ENCODE measurements around the gene LMNB1.
"Not testable (repeated sequence)": the region's sequence is repeated elsewhere in the genome, so short reads cannot be mapped to it uniquely, and the experiment has no call there.

Gene LMNB1

DNA sequence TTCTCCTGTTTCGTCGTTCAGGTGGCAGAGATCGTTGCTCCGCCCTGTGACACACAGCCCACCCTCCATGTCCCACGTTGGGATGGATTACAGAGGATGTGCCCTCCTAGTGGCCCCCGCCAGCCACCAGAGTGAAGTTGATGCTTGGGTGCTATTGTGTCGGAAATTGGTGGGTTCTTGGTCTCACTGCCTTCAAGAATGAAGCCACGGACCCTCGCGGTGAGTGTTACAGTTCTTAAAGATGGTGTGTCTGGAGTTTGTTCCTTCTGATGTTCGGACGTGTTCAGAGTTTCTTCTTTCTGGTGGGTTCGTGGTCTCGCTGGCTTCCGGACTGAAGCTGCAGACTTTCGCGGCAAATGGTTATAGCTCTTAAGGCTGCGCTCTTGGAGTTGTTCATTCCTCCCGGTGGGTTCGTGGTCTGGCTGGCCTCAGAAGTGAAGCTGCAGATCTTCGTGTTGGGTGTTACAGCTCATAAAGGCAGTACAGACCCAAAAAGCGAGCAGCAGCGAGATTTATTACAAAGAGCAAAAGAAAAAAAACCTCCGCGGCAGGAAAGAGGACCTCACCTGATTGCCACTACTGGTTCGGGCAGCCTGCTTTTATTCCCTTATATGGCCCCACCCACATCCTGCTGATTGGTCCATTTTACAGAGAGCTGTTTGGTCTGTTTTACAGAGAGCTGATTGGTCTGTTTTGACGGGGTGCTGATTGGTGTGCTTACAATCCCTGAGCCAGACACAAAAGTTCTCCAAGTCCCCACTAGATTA, 76.8 kb downstream of the LMNB1 start:
- H3K27me3 ChIP-seq (replicated peaks; ENCODE audit: control insufficient read depth, insufficient read depth, low read length, poor library complexity, severe bottlenecking); H3K36me3 ChIP-seq (ENCODE audit: control insufficient read depth, insufficient read depth, low read length); H3K9me3 ChIP-seq (ENCODE audit: control insufficient read depth, low read length); DNase-seq: not testable (repeated sequence)
- Histone ChIP-seq H3K4me1 (ENCODE audit: control insufficient read depth, insufficient read depth, low read length, poor library complexity, severe bottlenecking) (peaks cover 26% of the 10 kb centered on the region), H3K4me3 (ENCODE audit: insufficient read depth, low read depth, low read length, poor library complexity, severe bottlenecking) (peak overlapping the region; percentile 32), H3K27ac (ENCODE audit: insufficient read depth, low read length, poor library complexity, severe bottlenecking) (peak overlapping the region; percentile 42)

DNA sequence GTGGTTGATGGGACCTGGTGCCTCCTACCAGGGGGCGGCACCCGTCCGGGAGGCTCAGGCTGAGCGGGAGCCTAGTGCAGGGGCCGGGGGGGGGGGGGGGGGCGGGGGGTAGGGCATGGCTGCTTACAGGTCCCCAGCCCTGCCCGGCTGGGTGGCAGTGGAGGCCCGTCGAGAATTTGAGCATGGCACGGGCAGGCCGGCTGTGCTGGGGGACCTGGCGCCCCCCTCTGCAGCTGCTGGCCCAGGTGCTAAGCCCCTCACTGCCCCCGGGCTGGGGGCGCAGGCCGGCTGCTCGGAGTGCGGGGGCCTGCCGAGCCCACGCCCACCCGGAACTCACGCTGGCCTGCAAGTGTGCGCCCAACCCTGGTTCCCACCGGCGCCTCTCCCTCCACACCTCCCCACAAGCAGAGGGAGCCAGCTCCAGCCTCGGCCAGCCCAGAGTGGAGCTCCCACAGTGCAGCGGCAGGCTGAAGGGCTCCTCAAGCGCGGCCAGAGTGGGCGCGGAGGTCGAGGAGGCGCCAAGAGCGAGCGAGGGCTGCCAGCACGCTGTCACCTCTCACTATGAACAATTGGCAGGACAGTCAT, 77.7 kb downstream of the LMNB1 start:
- Histone ChIP-seq H3K9me3 (ENCODE audit: control insufficient read depth, low read length) (no peaks in the 10 kb centered on the region), H3K27me3 (replicated peaks; ENCODE audit: control insufficient read depth, insufficient read depth, low read length, poor library complexity, severe bottlenecking) (no peaks in the 10 kb centered on the region), H3K36me3 (ENCODE audit: control insufficient read depth, insufficient read depth, low read length) (no peaks in the 10 kb centered on the region), H3K4me3 (ENCODE audit: insufficient read depth, low read depth, low read length, poor library complexity, severe bottlenecking) (no peak overlapping the region), H3K27ac (ENCODE audit: insufficient read depth, low read length, poor library complexity, severe bottlenecking) (no peak overlapping the region), H3K4me1 (ENCODE audit: control insufficient read depth, insufficient read depth, low read length, poor library complexity, severe bottlenecking) (peaks cover 26% of the 10 kb centered on the region)
- DNase-seq = no peak

DNA sequence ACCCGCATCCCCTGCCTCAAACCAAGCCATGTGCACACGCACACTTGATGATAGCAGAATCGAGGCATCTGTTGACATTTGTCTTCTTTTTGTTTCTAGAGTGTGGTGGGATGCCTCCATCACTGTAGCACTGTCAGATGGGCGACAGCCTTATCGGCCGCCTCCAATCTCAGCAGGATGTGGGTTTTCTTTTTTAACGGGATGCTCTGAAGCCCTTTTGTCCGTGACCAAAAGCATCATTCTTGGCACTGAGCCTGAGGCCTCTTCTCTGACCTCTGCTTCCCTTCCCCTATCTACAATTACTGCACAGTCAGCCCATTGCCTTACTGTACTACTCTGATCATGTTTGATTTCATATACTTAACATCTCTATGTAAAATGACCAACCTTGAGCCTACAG, 78.3 kb downstream of the LMNB1 start:
- Histone ChIP-seq H3K4me1 (ENCODE audit: control insufficient read depth, insufficient read depth, low read length, poor library complexity, severe bottlenecking) (peaks cover 26% of the 10 kb centered on the region), H3K9me3 (ENCODE audit: control insufficient read depth, low read length) (no peaks in the 10 kb centered on the region), H3K36me3 (ENCODE audit: control insufficient read depth, insufficient read depth, low read length) (no peaks in the 10 kb centered on the region), H3K27me3 (replicated peaks; ENCODE audit: control insufficient read depth, insufficient read depth, low read length, poor library complexity, severe bottlenecking) (no peaks in the 10 kb centered on the region), H3K27ac (ENCODE audit: insufficient read depth, low read length, poor library complexity, severe bottlenecking) (no peak overlapping the region), H3K4me3 (ENCODE audit: insufficient read depth, low read depth, low read length, poor library complexity, severe bottlenecking) (no peak overlapping the region)
- no peak for DNase-seq

DNA sequence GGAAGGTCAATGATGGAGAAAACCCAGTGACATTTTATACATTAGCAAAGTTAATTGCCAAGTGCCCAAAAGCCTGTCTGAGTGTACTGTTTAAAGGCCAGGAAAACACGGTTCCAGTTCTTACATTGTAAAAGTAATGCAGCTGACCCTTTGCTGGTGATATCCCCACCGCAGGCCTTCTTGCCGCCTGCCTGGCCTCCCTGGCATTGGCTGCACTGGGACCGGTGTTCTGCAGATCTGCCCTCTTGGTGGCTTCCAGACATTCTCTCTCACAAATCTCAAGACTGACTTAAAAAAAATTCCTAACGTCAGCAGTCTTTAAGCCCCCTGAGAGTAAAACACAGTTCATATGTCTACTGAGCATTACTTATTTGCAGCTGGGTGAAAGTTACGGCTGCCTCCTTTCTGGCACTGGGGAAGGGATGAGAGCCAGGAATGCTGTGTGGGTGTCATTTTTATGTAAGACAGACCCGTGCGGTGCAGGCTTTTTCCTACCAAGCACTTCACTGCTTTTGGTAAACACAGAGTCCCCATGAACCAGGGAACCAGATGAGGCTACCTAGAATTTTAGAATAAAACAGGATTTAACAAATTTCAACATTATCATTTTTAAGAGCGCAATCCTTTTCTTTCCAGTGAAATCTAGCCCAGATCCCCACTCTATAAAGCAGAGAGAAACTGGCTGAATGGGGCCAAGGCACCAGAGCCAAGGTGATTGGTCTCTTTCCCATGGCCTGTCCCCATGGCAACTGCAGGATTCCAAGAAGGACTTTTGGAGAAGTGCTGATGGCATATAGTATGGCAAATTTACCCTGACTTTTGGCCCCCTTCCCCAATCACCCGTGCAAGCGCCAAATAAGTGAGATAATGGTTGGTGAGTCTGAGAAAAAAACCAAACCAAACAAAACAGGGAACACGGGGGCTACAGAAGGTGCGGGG, 80.8 kb downstream of the LMNB1 start:
- H3K36me3 ChIP-seq (ENCODE audit: control insufficient read depth, insufficient read depth, low read length) = no peaks in the 10 kb centered on the region
- no peaks in the 10 kb centered on the region for H3K27me3 ChIP-seq (replicated peaks; ENCODE audit: control insufficient read depth, insufficient read depth, low read length, poor library complexity, severe bottlenecking)
- no peaks in the 10 kb centered on the region for H3K9me3 ChIP-seq (ENCODE audit: control insufficient read depth, low read length)
- H3K27ac ChIP-seq (ENCODE audit: insufficient read depth, low read length, poor library complexity, severe bottlenecking) = no peak overlapping the region
- no peak for DNase-seq
- no peak overlapping the region for H3K4me3 ChIP-seq (ENCODE audit: insufficient read depth, low read depth, low read length, poor library complexity, severe bottlenecking)
- peaks cover 8% of the 10 kb centered on the region for H3K4me1 ChIP-seq (ENCODE audit: control insufficient read depth, insufficient read depth, low read length, poor library complexity, severe bottlenecking)

DNA sequence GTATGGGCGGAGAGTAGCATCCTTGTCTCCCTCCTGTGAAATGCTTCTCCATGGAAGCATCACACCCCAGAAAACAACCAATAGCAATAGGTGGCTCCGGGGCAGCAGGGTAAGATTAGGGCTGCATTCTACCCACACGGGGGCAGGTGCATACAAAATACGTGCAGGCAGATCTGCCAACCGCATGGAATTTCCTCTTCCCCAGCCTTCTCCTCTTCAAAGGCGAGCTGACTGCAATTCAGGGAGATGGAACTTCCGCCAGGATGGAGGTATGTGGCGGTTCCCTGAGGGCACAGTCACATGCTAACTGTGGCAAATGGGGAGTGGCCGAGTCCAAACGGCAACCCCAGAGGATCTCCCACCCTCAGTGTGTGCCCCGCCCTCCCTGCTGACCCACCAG, 81.5 kb downstream of the LMNB1 start:
- Histone ChIP-seq H3K9me3 (ENCODE audit: control insufficient read depth, low read length) (no peaks in the 10 kb centered on the region), H3K27me3 (replicated peaks; ENCODE audit: control insufficient read depth, insufficient read depth, low read length, poor library complexity, severe bottlenecking) (no peaks in the 10 kb centered on the region), H3K36me3 (ENCODE audit: control insufficient read depth, insufficient read depth, low read length) (no peaks in the 10 kb centered on the region), H3K4me1 (ENCODE audit: control insufficient read depth, insufficient read depth, low read length, poor library complexity, severe bottlenecking) (peaks cover 4% of the 10 kb centered on the region), H3K27ac (ENCODE audit: insufficient read depth, low read length, poor library complexity, severe bottlenecking) (no peak overlapping the region), H3K4me3 (ENCODE audit: insufficient read depth, low read depth, low read length, poor library complexity, severe bottlenecking) (no peak overlapping the region)
- no peak for DNase-seq

DNA sequence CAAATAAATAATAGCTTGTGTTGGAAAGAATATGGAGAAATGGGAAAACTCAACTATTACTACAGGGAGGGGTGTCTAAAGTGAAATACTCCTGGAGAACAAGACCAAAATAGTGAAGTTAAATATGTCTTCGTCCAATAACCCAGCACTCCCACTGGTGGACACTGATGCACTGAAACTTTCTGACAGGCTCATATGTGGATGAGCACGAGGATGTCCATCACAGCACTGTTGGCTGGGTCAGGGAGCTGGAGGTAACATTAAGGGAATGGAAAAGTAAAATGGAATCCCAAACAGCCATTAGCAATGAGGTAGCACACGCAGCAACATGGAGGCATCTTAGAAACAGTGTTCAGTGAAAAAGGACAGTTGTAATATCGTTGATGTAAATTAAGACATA, 86.5 kb downstream of the LMNB1 start:
- no peaks in the 10 kb centered on the region for H3K4me1 ChIP-seq (ENCODE audit: control insufficient read depth, insufficient read depth, low read length, poor library complexity, severe bottlenecking)
- no peaks in the 10 kb centered on the region for H3K36me3 ChIP-seq (ENCODE audit: control insufficient read depth, insufficient read depth, low read length)
- no peaks in the 10 kb centered on the region for H3K9me3 ChIP-seq (ENCODE audit: control insufficient read depth, low read length)
- H3K4me3 ChIP-seq (ENCODE audit: insufficient read depth, low read depth, low read length, poor library complexity, severe bottlenecking) = no peak overlapping the region
- no peak overlapping the region for H3K27ac ChIP-seq (ENCODE audit: insufficient read depth, low read length, poor library complexity, severe bottlenecking)
- no peak for DNase-seq
- no peaks in the 10 kb centered on the region for H3K27me3 ChIP-seq (replicated peaks; ENCODE audit: control insufficient read depth, insufficient read depth, low read length, poor library complexity, severe bottlenecking)

DNA sequence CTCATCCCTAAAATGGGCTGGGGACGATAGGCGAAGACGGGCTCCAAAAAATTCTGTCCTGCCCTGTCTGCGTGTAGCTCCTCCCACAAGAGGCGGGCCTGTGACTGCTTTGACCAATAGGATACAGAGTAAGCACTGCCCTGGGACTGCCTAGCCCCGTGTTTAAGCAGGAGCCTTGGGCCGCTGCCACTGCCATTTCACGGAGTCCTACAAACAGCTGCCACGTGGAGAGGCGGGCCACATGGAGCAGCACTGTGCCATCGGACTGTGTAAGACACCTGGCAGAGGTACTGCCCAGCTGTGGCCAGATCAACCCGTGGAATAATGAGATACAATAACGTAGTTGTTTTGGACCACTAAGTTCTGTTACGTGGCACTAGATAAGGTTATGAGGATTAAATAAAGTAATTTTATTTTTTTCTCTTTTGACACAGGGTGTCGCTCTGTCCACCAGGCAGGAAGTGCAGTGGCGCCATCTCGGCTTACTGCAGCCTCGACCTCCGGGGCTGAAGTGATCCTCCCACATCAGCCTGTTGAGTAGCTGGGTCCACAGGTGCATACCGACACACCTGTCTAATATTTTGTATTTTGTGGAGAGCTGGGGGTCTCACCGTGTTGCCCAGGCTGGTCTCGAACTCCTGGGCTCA, 87.2 kb downstream of the LMNB1 start:
- no peak overlapping the region for H3K4me3 ChIP-seq (ENCODE audit: insufficient read depth, low read depth, low read length, poor library complexity, severe bottlenecking)
- no peak for DNase-seq
- no peaks in the 10 kb centered on the region for H3K9me3 ChIP-seq (ENCODE audit: control insufficient read depth, low read length)

DNA sequence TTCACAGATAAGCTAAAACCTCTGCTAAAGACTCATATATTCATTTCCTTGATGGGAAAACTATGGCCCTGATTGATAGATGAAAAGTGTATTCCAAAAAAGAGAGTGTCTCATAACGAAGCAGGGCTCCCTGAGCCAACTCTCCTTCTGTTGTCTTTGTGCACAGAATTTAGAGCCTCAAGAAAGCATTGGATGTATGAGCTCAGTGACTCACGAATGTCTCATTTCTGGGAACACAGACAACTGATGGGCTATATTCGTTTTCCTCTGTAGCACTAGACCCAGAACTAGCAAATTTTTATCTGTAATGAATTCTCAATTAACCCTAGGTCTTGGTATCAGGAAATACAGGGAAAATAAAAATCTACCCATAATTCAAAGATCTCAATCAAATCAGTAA, 88.4 kb downstream of the LMNB1 start:
- no peak for DNase-seq

More for the DNA sequence above, 87.2 kb downstream of the LMNB1 start:
- Histone ChIP-seq H3K27me3 (replicated peaks; ENCODE audit: control insufficient read depth, insufficient read depth, low read length, poor library complexity, severe bottlenecking) (no peaks in the 10 kb centered on the region), H3K27ac (ENCODE audit: insufficient read depth, low read length, poor library complexity, severe bottlenecking) (no peak overlapping the region), H3K36me3 (ENCODE audit: control insufficient read depth, insufficient read depth, low read length) (no peaks in the 10 kb centered on the region), H3K4me1 (ENCODE audit: control insufficient read depth, insufficient read depth, low read length, poor library complexity, severe bottlenecking) (no peaks in the 10 kb centered on the region)

DNA sequence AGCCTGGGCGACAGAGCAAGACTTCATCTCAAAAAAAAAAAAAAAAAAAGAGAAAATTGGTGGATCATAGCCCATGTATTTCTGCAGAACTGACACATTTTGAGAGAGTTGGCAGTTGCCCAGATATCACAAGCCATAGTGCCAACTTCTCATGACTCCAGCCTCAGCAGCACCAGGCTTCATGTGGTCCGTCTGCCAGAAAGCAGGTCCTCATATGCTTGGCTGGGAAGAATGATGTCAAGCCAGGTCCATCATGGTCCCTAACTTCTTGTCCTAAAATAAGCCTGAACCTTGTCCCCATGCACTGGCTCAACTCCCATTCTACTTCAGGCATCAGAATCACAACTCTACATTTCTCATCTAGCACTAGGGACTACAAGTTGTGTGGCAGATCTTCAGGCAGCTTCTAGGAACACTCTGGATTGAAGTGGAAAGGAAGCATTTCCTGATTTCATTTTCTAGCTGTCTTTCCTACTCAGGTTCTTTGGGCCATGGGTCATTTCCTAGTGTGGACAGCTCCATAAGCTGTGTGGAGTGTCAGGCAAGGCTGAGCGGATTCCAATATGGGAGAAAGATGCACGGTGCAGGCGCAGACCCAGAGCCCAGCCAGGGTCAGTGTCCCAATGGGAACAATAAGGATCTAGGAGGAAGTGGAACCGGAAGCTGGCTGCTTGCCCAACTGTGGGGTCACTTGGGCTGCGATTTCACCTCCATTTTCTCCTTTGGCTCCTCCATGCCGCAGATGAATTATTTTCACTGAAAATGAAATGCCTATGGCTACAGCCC, 90.1 kb downstream of the LMNB1 start:
- Histone ChIP-seq H3K9me3 (ENCODE audit: control insufficient read depth, low read length) (no peaks in the 10 kb centered on the region), H3K4me3 (ENCODE audit: insufficient read depth, low read depth, low read length, poor library complexity, severe bottlenecking) (no peak overlapping the region), H3K36me3 (ENCODE audit: control insufficient read depth, insufficient read depth, low read length) (no peaks in the 10 kb centered on the region), H3K27ac (ENCODE audit: insufficient read depth, low read length, poor library complexity, severe bottlenecking) (no peak overlapping the region), H3K27me3 (replicated peaks; ENCODE audit: control insufficient read depth, insufficient read depth, low read length, poor library complexity, severe bottlenecking) (no peaks in the 10 kb centered on the region), H3K4me1 (ENCODE audit: control insufficient read depth, insufficient read depth, low read length, poor library complexity, severe bottlenecking) (no peaks in the 10 kb centered on the region)
- no peak for DNase-seq

More for the DNA sequence above, 88.4 kb downstream of the LMNB1 start:
- Histone ChIP-seq H3K27me3 (replicated peaks; ENCODE audit: control insufficient read depth, insufficient read depth, low read length, poor library complexity, severe bottlenecking) (no peaks in the 10 kb centered on the region), H3K9me3 (ENCODE audit: control insufficient read depth, low read length) (no peaks in the 10 kb centered on the region), H3K36me3 (ENCODE audit: control insufficient read depth, insufficient read depth, low read length) (no peaks in the 10 kb centered on the region), H3K4me3 (ENCODE audit: insufficient read depth, low read depth, low read length, poor library complexity, severe bottlenecking) (no peak overlapping the region), H3K27ac (ENCODE audit: insufficient read depth, low read length, poor library complexity, severe bottlenecking) (no peak overlapping the region), H3K4me1 (ENCODE audit: control insufficient read depth, insufficient read depth, low read length, poor library complexity, severe bottlenecking) (no peaks in the 10 kb centered on the region)
